PC-3 (cell line): Measurements from ENCODE around the gene REC114.

Experiments
- EZH2 ChIP-seq: fragments of 300-600 bp; sonication (generic); IDR thresholded peaks from one replicate; pipeline ENCODE4 v1.6.1; 2017; ENCODE audit warnings: antibody characterized with exemption, mild to moderate bottlenecking, low read length; ENCODE audit not compliant: unreplicated experiment
- EZH2phosphoT487 ChIP-seq: fragments of 300-600 bp; sonication (generic); IDR thresholded peaks from 2 replicates; pipeline ENCODE4 v1.6.1; 2018; ENCODE audit warnings: mild to moderate bottlenecking, antibody characterized with exemption, low read length, borderline replicate concordance
- TF ChIP-seq, protein P1 (sequence below): fragments of 300-600 bp; sonication (generic); conservative IDR thresholded peaks from 2 replicates; pipeline ENCODE4 v1.5.1; 2017; ENCODE audit warnings: antibody characterized with exemption, low read depth, mild to moderate bottlenecking, low read length

- TF ChIP-seq, protein P1, sequence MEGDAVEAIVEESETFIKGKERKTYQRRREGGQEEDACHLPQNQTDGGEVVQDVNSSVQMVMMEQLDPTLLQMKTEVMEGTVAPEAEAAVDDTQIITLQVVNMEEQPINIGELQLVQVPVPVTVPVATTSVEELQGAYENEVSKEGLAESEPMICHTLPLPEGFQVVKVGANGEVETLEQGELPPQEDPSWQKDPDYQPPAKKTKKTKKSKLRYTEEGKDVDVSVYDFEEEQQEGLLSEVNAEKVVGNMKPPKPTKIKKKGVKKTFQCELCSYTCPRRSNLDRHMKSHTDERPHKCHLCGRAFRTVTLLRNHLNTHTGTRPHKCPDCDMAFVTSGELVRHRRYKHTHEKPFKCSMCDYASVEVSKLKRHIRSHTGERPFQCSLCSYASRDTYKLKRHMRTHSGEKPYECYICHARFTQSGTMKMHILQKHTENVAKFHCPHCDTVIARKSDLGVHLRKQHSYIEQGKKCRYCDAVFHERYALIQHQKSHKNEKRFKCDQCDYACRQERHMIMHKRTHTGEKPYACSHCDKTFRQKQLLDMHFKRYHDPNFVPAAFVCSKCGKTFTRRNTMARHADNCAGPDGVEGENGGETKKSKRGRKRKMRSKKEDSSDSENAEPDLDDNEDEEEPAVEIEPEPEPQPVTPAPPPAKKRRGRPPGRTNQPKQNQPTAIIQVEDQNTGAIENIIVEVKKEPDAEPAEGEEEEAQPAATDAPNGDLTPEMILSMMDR = no peak
- no peak for TF ChIP-seq EZH2phosphoT487
- no peak for TF ChIP-seq EZH2
These were observed 39.8 kb upstream of the REC114 start for GRCh38 chr15:73403171-73403570.
